Measurements from ENCODE around the gene HADHA.
"Not testable (repeated sequence)": the region's sequence is repeated elsewhere in the genome, so short reads cannot be mapped to it uniquely, and the experiment has no call there.

HADHA gene

GRCh38 chr2:26268213-26268612, 23.8 kb upstream of the HADHA start:
- H3K4me3 ChIP-seq (ENCODE audit: low read depth, low read length): no peak overlapping the region
- no peak for TF ChIP-seq CTCF (IDR thresholded peaks at IDR 0.05; ENCODE audit: borderline replicate concordance, insufficient read depth, low read depth, low read length)

GRCh38 chr2:26258836-26259235, 14.4 kb upstream of the HADHA start:
- not testable (repeated sequence) for H3K4me3 ChIP-seq (ENCODE audit: low read depth, low read length)

- no peak for TF ChIP-seq CTCF (IDR thresholded peaks at IDR 0.05; ENCODE audit: borderline replicate concordance, insufficient read depth, low read depth, low read length)
- no peak overlapping the region for H3K4me3 ChIP-seq (ENCODE audit: low read depth, low read length)
Measured at GRCh38 chr2:26255759-26256384, 11.4 kb upstream of the HADHA start.

- no peak overlapping the region for H3K4me3 ChIP-seq (ENCODE audit: low read depth, low read length)
- no peak for TF ChIP-seq CTCF (IDR thresholded peaks at IDR 0.05; ENCODE audit: borderline replicate concordance, insufficient read depth, low read depth, low read length)
Measured at GRCh38 chr2:26251893-26252292, 7.5 kb upstream of the HADHA start.

- H3K4me3 ChIP-seq (ENCODE audit: low read depth, low read length): no peak overlapping the region
- TF ChIP-seq CTCF (IDR thresholded peaks at IDR 0.05; ENCODE audit: borderline replicate concordance, insufficient read depth, low read depth, low read length): no peak
Measured at GRCh38 chr2:26249625-26250024, 5.2 kb upstream of the HADHA start.

GRCh38 chr2:26246818-26247217, 2.4 kb upstream of the HADHA start:
- no peak overlapping the region for H3K4me3 ChIP-seq (ENCODE audit: low read depth, low read length)
- TF ChIP-seq CTCF (IDR thresholded peaks at IDR 0.05; ENCODE audit: borderline replicate concordance, insufficient read depth, low read depth, low read length): no peak

GRCh38 chr2:26245810-26246209, 1.4 kb upstream of the HADHA start:
- peak overlapping the region; percentile 73 for H3K4me3 ChIP-seq (ENCODE audit: low read depth, low read length)
- no peak for TF ChIP-seq CTCF (IDR thresholded peaks at IDR 0.05; ENCODE audit: borderline replicate concordance, insufficient read depth, low read depth, low read length)
